PC-3 (cell line): ENCODE data around the gene NPIPA1. TPM values are rescaled to one million over a fixed set of nuclear protein-coding genes. Genes with fewer than 3 reads are reported as not detected.
"Not testable (repeated sequence)": the region's sequence is repeated elsewhere in the genome, so short reads cannot be mapped to it uniquely, and the experiment has no call there.

Experiments
- ATAC-seq: fragments of 200-7000 bp; cut with Tn5 transposase; 2 replicates; pipeline ENCODE4 v1.9.1; 2020; ENCODE audit warnings: mild to moderate bottlenecking, moderate library complexity
- BruUV-seq: library from RNA; stranded (reverse); fragments of 400-500 nt; replicated peaks from 2 replicates; lab custom pipeline; 2021; lab: Mats Ljungman, UMichigan
- CTCF ChIA-PET: fragments of 300-600 bp; sonication (Branson Sonifier 250); formaldehyde crosslinking; loops from one replicate; lab custom pipeline; 2022; ENCODE audit warnings: antibody characterized with exemption; lab: Charles Lee
- POLR2A ChIA-PET: fragments of 300-600 bp; sonication (Branson Sonifier 250); formaldehyde crosslinking; loops from one replicate; lab custom pipeline; 2022; ENCODE audit warnings: antibody characterized with exemption; ENCODE audit not compliant: unreplicated experiment; lab: Charles Lee
- DNase-seq: peaks from one replicate; pipeline ENCODE4 v3.0.0-alpha.2; 2015
- H2AFZ ChIP-seq: fragments of 300-600 bp; sonication (generic); 2 replicates; pipeline ENCODE4 v1.6.0; 2016; ENCODE audit warnings: antibody characterized with exemption, low read length
- H3F3A ChIP-seq: fragments of 300-600 bp; sonication (generic); one replicate; pipeline ENCODE4 v1.6.0; 2017; ENCODE audit warnings: antibody characterized with exemption, low read length, control low read depth, mild to moderate bottlenecking; ENCODE audit not compliant: unreplicated experiment
- H3K27ac ChIP-seq: fragments of 300-600 bp; sonication (generic); 2 replicates; pipeline ENCODE4 v1.5.1; 2016; ENCODE audit warnings: mild to moderate bottlenecking, low read length
- H3K27me3 ChIP-seq: fragments of 300-600 bp; sonication (generic); 2 replicates; pipeline ENCODE4 v1.6.1; 2016; ENCODE audit warnings: low read length, mixed read lengths
- H3K36me3 ChIP-seq: fragments of 300-600 bp; sonication (generic); 2 replicates; pipeline ENCODE4 v1.6.1; 2016; ENCODE audit warnings: low read depth, mixed run types, low read length, mixed read lengths
- H3K4me1 ChIP-seq: fragments of 300-600 bp; sonication (generic); 2 replicates; pipeline ENCODE4 v1.5.1; 2016; ENCODE audit warnings: low read length; ENCODE audit not compliant: insufficient read depth
- H3K4me2 ChIP-seq: fragments of 300-600 bp; sonication (generic); 2 replicates; pipeline ENCODE4 v1.6.0; 2016; ENCODE audit warnings: low read length
- H3K4me3 ChIP-seq: fragments of 300-600 bp; sonication (generic); 2 replicates; pipeline ENCODE4 v1.5.1; 2016; ENCODE audit warnings: mild to moderate bottlenecking, low read length, mixed read lengths
- H3K79me2 ChIP-seq: fragments of 300-600 bp; sonication (generic); 2 replicates; pipeline ENCODE4 v1.6.1; 2017; ENCODE audit warnings: low read length, mixed read lengths
- H3K9ac ChIP-seq: fragments of 300-600 bp; sonication (generic); 2 replicates; pipeline ENCODE4 v1.6.0; 2016; ENCODE audit warnings: mild to moderate bottlenecking, low read length
- H3K9me2 ChIP-seq: fragments of 300-600 bp; sonication (generic); replicated peaks from 2 replicates; pipeline ENCODE4 v1.6.1; 2016; ENCODE audit warnings: mixed run types, low read length, mixed read lengths
- H3K9me3 ChIP-seq: fragments of 300-600 bp; sonication (generic); 2 replicates; pipeline ENCODE4 v1.6.1; 2016; ENCODE audit warnings: low read length, mixed read lengths
- H4K20me1 ChIP-seq: fragments of 300-600 bp; sonication (generic); 2 replicates; pipeline ENCODE4 v1.6.1; 2016; ENCODE audit warnings: low read length, mixed read lengths
- intact Hi-C: fragments of 100-400 bp; cut with micrococcal nuclease; formaldehyde crosslinking; loops from 2 replicates; pipeline ENCODE4 v1.9.0; 2023
- total RNA-seq: library from RNA; depleted of rRNA; stranded (reverse); fragments of >200 nt; gene quantifications from 2 replicates; pipeline ENCODE4 v1.2.3, GENCODE V29; 2014

Gene NPIPA1
- total RNA-seq, 1 experiment from 2014 or later, result 16.8 TPM

DNA sequence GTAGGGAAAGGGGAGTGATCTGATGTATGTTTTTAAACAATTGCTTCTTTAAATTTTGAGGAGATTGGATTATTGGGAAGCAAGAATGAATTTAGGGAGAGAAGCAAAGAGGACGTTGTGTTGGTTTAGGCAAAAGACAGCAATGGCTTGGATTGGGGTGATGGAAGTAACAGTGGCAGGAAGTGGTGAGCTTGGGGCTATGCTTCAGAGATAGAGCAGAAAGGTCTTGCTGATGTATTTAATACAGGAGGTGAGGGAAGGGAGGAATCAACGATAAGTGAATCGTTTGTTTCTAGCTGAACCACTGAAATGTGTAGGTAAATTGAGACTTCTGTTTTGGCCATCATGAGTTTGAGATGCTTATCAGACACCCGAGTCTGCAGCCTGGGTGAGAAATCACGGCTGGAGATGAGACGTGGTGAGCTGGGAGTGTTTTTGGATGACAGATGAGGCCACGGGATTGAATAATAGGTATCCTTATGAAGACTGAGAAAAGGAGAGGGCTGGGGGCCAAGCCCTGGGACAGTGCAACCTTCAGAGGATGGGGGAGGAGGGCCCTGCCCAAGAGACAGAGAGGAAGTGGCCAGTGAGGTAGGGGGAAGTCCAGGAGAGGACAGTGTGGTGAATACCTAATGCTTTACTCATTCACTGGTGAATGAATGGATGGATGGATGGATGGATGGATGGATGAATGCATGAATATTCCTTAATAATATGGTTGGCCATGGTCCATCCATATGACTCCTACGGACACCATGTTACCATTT, 33.9 kb upstream of the NPIPA1 start:
- intact Hi-C loops, ATAC-seq: not testable (repeated sequence)
- peak; percentile 1 for DNase-seq

DNA sequence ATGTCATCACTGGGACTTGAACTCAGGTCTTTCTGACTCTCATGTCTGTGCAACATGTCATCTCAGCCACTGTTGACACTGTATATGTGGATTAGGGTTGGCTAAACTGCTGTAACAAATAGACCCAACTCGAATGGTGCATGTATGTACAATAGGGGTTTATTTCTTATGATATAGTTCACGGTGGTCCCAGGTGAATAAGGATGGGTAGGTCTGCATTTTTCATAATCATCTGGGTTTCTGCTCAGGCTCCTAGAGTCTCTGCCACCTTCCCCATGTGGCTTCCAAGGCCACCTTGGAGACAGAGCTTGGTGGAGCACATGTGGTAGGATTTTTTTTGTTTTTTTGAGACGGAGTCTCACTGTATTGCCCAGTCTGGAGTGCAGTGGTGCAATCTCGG, 27.5 kb upstream of the NPIPA1 start:
- BruUV-seq, CTCF ChIA-PET, H3K9me3 ChIP-seq, H4K20me1 ChIP-seq, H3K9me2 ChIP-seq, H2AFZ ChIP-seq, ATAC-seq, H3K9ac ChIP-seq, intact Hi-C loops, POLR2A ChIA-PET, DNase-seq, H3K4me1 ChIP-seq, H3K4me3 ChIP-seq, H3F3A ChIP-seq, H3K27ac ChIP-seq, H3K79me2 ChIP-seq, H3K27me3 ChIP-seq, H3K36me3 ChIP-seq, H3K4me2 ChIP-seq: not testable (repeated sequence)

More for the DNA sequence above, 33.9 kb upstream of the NPIPA1 start:
- H3K79me2 ChIP-seq, H3K4me1 ChIP-seq, H3K27me3 ChIP-seq, H4K20me1 ChIP-seq, H3K9me2 ChIP-seq, H3K36me3 ChIP-seq, H3K4me2 ChIP-seq, H3K9ac ChIP-seq, H3K9me3 ChIP-seq, BruUV-seq, H3K27ac ChIP-seq, POLR2A ChIA-PET, CTCF ChIA-PET, H2AFZ ChIP-seq, H3K4me3 ChIP-seq, H3F3A ChIP-seq: not testable (repeated sequence)

DNA sequence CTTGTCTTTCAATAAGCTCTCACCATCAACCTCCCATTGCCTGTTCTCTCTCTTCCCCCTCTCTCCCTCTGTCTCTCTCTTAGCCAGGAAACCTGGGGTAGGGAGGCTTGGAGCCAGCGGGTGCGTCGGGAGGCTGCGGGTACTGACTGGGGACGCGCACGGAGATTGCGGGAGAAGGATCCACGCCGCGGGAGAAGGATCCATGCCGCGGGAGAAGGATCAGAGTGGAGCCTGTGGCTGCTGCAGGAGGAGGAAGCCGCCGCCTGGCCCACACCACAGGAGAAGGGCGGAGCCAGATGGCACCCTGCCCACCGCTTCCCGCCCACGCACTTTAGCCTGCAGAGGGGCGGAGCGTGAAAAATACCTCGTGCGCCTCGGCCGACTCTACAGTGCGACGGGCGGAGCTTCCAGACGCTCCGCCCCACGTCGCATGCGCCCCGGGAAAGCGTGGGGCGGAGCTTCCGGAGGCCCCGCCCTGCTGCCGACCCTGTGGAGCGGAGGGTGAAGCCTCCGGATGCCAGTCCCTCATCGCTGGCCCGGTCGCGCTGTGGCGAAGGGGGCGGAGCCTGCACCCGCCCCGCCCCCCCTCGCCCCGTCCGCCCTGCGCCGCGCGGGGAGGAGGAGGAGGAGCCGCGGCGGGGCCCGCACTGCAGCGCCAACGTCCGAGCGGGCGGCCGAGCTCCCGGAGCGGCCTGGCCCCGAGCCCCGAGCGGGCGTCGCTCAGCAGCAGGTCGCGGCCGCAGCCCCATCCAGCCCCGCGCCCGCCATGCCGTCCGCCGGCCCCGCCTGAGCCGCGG, 26.2 kb upstream of the NPIPA1 start:
- BruUV-seq, H3K4me3 ChIP-seq, H3K9me3 ChIP-seq, DNase-seq, H3K9me2 ChIP-seq, H3K27ac ChIP-seq, intact Hi-C loops, POLR2A ChIA-PET, H3F3A ChIP-seq, H4K20me1 ChIP-seq, CTCF ChIA-PET, H3K4me1 ChIP-seq, H3K4me2 ChIP-seq, H3K36me3 ChIP-seq, H3K27me3 ChIP-seq, H2AFZ ChIP-seq, H3K9ac ChIP-seq, H3K79me2 ChIP-seq: not testable (repeated sequence)
- ATAC-seq, result peak; percentile 68

DNA sequence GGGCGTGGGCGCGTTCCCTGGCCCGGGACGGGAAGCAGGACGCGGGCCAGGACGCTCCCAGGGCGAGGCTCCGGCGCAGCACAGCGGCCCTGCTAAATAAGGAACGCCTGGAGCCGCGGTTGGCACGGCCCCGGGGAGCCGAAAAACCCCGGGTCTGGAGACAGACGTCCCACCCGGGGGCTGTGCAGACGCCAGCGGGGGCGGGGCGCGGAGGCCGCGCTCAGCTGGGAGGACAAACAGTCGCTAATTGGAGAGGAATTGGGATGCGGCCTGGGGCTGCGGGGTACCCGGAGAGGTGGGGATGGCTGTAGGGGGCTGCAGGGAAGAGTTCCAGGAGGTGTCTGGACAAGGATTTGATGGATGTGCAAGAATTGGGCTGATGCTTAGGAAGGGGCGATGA, 25.3 kb upstream of the NPIPA1 start:
- H3F3A ChIP-seq, BruUV-seq, H3K36me3 ChIP-seq, H3K9ac ChIP-seq, intact Hi-C loops, H3K9me2 ChIP-seq, H3K79me2 ChIP-seq, DNase-seq, CTCF ChIA-PET, H3K9me3 ChIP-seq, H4K20me1 ChIP-seq, H2AFZ ChIP-seq, H3K27me3 ChIP-seq, POLR2A ChIA-PET, H3K4me2 ChIP-seq, ATAC-seq, H3K4me3 ChIP-seq, H3K4me1 ChIP-seq, H3K27ac ChIP-seq: not testable (repeated sequence)

DNA sequence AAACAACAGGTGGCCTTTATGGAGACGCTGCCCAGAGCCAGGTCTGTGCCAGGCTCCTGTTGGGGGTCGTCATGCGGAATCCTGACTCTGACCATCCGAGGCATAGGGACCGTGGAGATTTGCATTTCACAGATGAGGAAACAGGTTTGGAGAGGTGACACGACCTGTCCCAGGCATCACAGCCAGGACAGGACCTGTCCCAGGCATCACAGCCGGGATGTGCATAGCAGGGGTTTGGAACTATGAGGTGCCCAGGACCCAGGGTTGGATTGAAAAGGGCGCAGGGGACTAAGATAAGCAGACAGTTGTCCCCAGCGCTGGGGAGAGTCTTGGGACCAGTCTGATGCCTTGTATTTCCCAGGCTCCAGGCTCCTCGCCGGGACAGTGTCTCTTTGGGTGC, 24.7 kb upstream of the NPIPA1 start:
- H3K9ac ChIP-seq, H3K4me1 ChIP-seq, H3K27me3 ChIP-seq, CTCF ChIA-PET, H3K9me3 ChIP-seq, H3K9me2 ChIP-seq, H2AFZ ChIP-seq, H3K79me2 ChIP-seq, H3F3A ChIP-seq, H3K36me3 ChIP-seq, intact Hi-C loops, H4K20me1 ChIP-seq, ATAC-seq, POLR2A ChIA-PET, DNase-seq, H3K4me3 ChIP-seq, H3K27ac ChIP-seq, H3K4me2 ChIP-seq: not testable (repeated sequence)
- BruUV-seq, result TSS peak; percentile 65

DNA sequence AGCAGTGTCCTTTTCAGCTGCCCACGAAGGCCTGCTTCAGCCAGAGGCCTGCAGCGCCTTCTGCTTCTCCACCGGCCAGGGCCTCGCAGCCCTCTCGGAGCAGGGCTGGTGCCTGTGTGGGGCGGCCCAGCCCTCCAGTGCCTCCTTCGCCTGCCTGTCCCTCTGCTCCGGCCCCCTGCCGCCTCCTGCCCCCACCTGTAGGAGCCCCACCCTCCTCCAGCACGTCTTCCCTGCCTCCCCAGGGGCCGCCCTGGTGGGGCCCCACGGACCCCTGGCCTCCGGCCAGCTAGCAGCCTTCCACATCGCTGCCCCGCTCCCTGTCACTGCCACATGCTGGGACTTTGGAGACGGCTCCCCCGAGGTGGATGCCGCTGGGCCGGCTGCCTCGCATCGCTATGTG, 18.7 kb upstream of the NPIPA1 start:
- H3K9ac ChIP-seq, POLR2A ChIA-PET, H3K4me1 ChIP-seq, H2AFZ ChIP-seq, H4K20me1 ChIP-seq, H3K27ac ChIP-seq, H3K9me2 ChIP-seq, DNase-seq, BruUV-seq, ATAC-seq, H3K9me3 ChIP-seq, H3K79me2 ChIP-seq, H3K4me2 ChIP-seq, H3F3A ChIP-seq, H3K4me3 ChIP-seq, CTCF ChIA-PET, H3K36me3 ChIP-seq, H3K27me3 ChIP-seq, intact Hi-C loops: not testable (repeated sequence)
